Gastrocnemius medialis (tissue), 4 donors: ENCODE data around the gene HSD3B1. TPM values are rescaled to one million over a fixed set of nuclear protein-coding genes. Genes with fewer than 3 reads are reported as not detected.

ENCODE experiments used
- ATAC-seq, 2 donors: fragments of 150-250 bp; one replicate each; pipeline ENCODE4 v1.9.1; 2016
- DNase-seq, 2 donors: peaks; one replicate each; pipeline ENCODE4 v3.0.0-alpha.2; 2019
- H3K27ac ChIP-seq, 4 donors: fragments of 200-600 bp; sonication (generic); 1 replicate in 1 of 4; 2 replicates in 3 of 4; pipeline ENCODE4 v1.5.1; 2016 to 2018; ENCODE audit warnings: mild to moderate bottlenecking in 2 of 4, moderate library complexity in 1 of 4
- H3K27me3 ChIP-seq, 3 donors: fragments of 200-600 bp; sonication (generic) in 2 of 3; 1 replicate in 1 of 3; 2 replicates in 2 of 3; pipeline versions ENCODE4 v1.5.1 to v1.6.0; 2016 to 2019; ENCODE audit warnings: mild to moderate bottlenecking in 1 of 3, moderate library complexity in 1 of 3
- H3K36me3 ChIP-seq, 2 donors: fragments of 200-600 bp; sonication (generic) in 1 of 2; one replicate each; pipeline ENCODE4 v1.5.1; 2017 to 2018
- H3K4me1 ChIP-seq, 2 donors: fragments of 200-600 bp; sonication (generic) in 1 of 2; one replicate each; pipeline ENCODE4 v1.5.1; 2016 to 2017; ENCODE audit warnings: mild to moderate bottlenecking in 2 of 2
- H3K4me3 ChIP-seq, 4 donors: fragments of 200-600 bp; sonication (generic) in 3 of 4; 1 replicate in 1 of 4; 2 replicates in 3 of 4; pipeline ENCODE4 v1.5.1; 2016 to 2019; ENCODE audit warnings: mild to moderate bottlenecking in 2 of 4
- H3K9me3 ChIP-seq, 3 donors: fragments of 200-600 bp; sonication (generic) in 2 of 3; 1 replicate in 1 of 3; 2 replicates in 2 of 3; pipeline ENCODE4 v1.5.1; 2016 to 2019
- POLR2A ChIP-seq, 2 donors: fragments of 450-650 bp; IDR thresholded peaks; one replicate each; pipeline ENCODE4 v1.6.1; 2017; ENCODE audit warnings: antibody characterized with exemption in 2 of 2, mild to moderate bottlenecking in 2 of 2, moderate library complexity in 2 of 2
- in situ Hi-C, 4 donors: fragments of 200-750 bp; cut with MboI; loops; one replicate each; pipeline versions ENCODE4 v1.15.0 to v1.8.0; 2017; ENCODE audit warnings: low sequenced_read_pairs in 4 of 4
- intact Hi-C: fragments of 100-400 bp; cut with DNase I; formaldehyde crosslinking; loops from one replicate; pipeline ENCODE4 v1.15.1; 2023; ENCODE audit warnings: low total_unique reads
- total RNA-seq, 4 donors: library from RNA; depleted of rRNA; stranded (reverse); fragments of >200 nt; gene quantifications; one replicate each; pipeline versions ENCODE4 v1.1.0 to v1.2.3, GENCODE V29; 2016
- TF ChIP-seq, protein P1 (sequence below), 5 experiments: fragments of 450-650 bp in 3 of 5; fragments of 200-600 bp in 2 of 5; sonication (generic) in 2 of 5; IDR thresholded peaks in 4 of 5; conservative IDR thresholded peaks in 1 of 5; 1 replicate in 4 of 5; 2 replicates in 1 of 5; pipeline ENCODE4 v1.5.1; 2016 to 2019; ENCODE audit warnings: antibody characterized with exemption in 5 of 5, mild to moderate bottlenecking in 3 of 5, moderate library complexity in 3 of 5

The HSD3B1 gene
- total RNA-seq, 4 donors from 2014 or later, result not detected

DNA sequence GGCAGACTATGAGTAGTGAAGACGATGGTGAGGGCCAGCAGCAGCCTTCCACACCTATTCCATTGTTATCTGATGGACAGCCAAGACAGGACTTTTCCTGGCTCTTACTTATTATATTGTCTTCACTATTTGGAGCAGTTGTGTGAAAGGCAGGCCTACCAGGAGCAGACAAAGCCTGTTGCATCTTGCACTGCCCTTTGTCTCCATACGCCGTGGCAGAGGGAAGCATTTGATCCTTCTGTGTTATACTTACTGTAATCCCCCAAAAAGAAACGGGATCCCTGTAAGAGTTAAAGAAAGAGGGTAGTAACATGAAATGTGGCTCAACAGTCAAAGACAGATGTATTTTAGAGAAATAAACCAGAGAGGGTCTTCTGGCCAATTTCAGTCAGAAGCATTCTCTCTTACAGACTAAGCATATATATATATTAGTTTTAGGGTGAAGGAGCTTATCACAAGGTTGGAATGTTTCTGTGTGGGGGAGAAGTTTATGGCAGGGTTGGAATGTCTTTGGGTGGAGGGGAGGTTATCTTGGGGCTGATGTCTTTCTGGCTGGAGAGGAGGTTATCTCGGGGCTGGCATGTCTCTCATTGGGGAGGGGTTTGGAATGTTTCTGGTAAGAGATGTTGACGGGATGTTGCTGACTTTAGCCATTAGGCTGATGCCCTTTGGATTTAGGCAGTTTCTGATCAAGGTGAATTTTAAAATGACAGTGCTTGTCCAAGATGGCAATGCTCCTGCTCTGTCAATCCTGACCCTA lies 23.4 kb upstream of the HSD3B1 start:
- DNase-seq (no peak), ATAC-seq (no peak)
- Histone ChIP-seq H3K4me3 (no peak overlapping the region), H3K4me1 (no peaks in the 10 kb centered on the region), H3K27ac (no peak overlapping the region), H3K27me3 (no peaks in the 10 kb centered on the region), H3K9me3 (no peaks in the 10 kb centered on the region), H3K36me3 (no peaks in the 10 kb centered on the region)
- intact Hi-C loops, result no loop called here
- TF ChIP-seq POLR2A (IDR thresholded peaks at IDR 0.05), result no peak
- TF ChIP-seq, protein P1, sequence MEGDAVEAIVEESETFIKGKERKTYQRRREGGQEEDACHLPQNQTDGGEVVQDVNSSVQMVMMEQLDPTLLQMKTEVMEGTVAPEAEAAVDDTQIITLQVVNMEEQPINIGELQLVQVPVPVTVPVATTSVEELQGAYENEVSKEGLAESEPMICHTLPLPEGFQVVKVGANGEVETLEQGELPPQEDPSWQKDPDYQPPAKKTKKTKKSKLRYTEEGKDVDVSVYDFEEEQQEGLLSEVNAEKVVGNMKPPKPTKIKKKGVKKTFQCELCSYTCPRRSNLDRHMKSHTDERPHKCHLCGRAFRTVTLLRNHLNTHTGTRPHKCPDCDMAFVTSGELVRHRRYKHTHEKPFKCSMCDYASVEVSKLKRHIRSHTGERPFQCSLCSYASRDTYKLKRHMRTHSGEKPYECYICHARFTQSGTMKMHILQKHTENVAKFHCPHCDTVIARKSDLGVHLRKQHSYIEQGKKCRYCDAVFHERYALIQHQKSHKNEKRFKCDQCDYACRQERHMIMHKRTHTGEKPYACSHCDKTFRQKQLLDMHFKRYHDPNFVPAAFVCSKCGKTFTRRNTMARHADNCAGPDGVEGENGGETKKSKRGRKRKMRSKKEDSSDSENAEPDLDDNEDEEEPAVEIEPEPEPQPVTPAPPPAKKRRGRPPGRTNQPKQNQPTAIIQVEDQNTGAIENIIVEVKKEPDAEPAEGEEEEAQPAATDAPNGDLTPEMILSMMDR (IDR thresholded peaks at IDR 0.05 in 4 of 5, conservative IDR thresholded peaks at IDR 0.05 in 1 of 5), result no peak
- in situ Hi-C loops, result no loop called here

- TF ChIP-seq, protein P1 (IDR thresholded peaks at IDR 0.05 in 4 of 5, conservative IDR thresholded peaks at IDR 0.05 in 1 of 5), result no peak
- no peak for TF ChIP-seq POLR2A (IDR thresholded peaks at IDR 0.05)
- H3K9me3 ChIP-seq, result no peaks in the 10 kb centered on the region
- H3K4me3 ChIP-seq, result no peak overlapping the region
- DNase-seq, result no peak
- H3K27me3 ChIP-seq, result no peaks in the 10 kb centered on the region
- no peak overlapping the region for H3K27ac ChIP-seq
- in situ Hi-C loops, result no loop called here
- H3K36me3 ChIP-seq, result no peaks in the 10 kb centered on the region
- intact Hi-C loops, result no loop called here
- H3K4me1 ChIP-seq, result no peaks in the 10 kb centered on the region
- ATAC-seq, result no peak
Observed at GRCh38 chr1:119485201-119485600, 21.8 kb upstream of the HSD3B1 start.

GRCh38 chr1:119488216-119488615 lies 18.8 kb upstream of the HSD3B1 start:
- TF ChIP-seq, protein P1 (IDR thresholded peaks at IDR 0.05 in 4 of 5, conservative IDR thresholded peaks at IDR 0.05 in 1 of 5), result no peak
- TF ChIP-seq POLR2A (IDR thresholded peaks at IDR 0.05), result no peak
- in situ Hi-C loops, result no loop called here
- DNase-seq, result no peak
- H3K36me3 ChIP-seq, result no peaks in the 10 kb centered on the region
- H3K4me1 ChIP-seq, result no peaks in the 10 kb centered on the region
- no peak overlapping the region for H3K27ac ChIP-seq
- no peak overlapping the region for H3K4me3 ChIP-seq
- intact Hi-C loops, result no loop called here
- ATAC-seq, result no peak
- H3K27me3 ChIP-seq, result no peaks in the 10 kb centered on the region
- H3K9me3 ChIP-seq, result no peaks in the 10 kb centered on the region

GRCh38 chr1:119489201-119489600 lies 17.8 kb upstream of the HSD3B1 start:
- intact Hi-C loops, result no loop called here
- H3K4me3 ChIP-seq, result no peak overlapping the region
- TF ChIP-seq, protein P1 (IDR thresholded peaks at IDR 0.05 in 4 of 5, conservative IDR thresholded peaks at IDR 0.05 in 1 of 5), result no peak
- no peak for TF ChIP-seq POLR2A (IDR thresholded peaks at IDR 0.05)
- no peaks in the 10 kb centered on the region for H3K36me3 ChIP-seq
- H3K9me3 ChIP-seq, result no peaks in the 10 kb centered on the region
- no peaks in the 10 kb centered on the region for H3K4me1 ChIP-seq
- no peak overlapping the region for H3K27ac ChIP-seq
- no peak for DNase-seq
- in situ Hi-C loops, result no loop called here
- no peak for ATAC-seq
- H3K27me3 ChIP-seq, result no peaks in the 10 kb centered on the region

DNA sequence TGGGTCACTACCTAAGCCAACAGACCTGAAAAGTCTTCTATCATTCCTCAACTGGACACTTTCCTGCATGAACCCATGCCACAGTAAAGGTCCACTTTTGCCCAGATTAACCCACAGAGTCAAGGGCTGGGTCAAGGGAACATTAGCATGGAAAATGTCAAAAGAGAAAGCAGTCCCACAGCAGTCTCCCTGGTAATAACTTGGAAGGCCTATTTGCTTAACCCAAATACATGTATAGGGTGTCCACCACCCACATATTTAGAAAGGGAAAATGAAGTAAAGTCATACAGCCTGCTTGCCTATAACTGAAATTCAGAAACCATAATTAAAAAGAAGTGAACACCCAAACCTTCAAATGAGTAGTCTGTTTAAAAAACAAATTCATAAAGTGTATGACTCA lies 16.1 kb upstream of the HSD3B1 start:
- ATAC-seq, result no peak
- no peak overlapping the region for H3K4me3 ChIP-seq

More for the DNA sequence above, 16.1 kb upstream of the HSD3B1 start:
- TF ChIP-seq, protein P1 (IDR thresholded peaks at IDR 0.05 in 4 of 5, conservative IDR thresholded peaks at IDR 0.05 in 1 of 5), result no peak
- TF ChIP-seq POLR2A (IDR thresholded peaks at IDR 0.05), result no peak
- Histone ChIP-seq H3K36me3 (no peaks in the 10 kb centered on the region), H3K27me3 (no peaks in the 10 kb centered on the region), H3K9me3 (no peaks in the 10 kb centered on the region), H3K4me1 (no peaks in the 10 kb centered on the region), H3K27ac (no peak overlapping the region)
- in situ Hi-C loops, result no loop called here
- DNase-seq, result no peak
- intact Hi-C loops, result no loop called here
